ENCODE measurements around the gene LHFPL6. TPM values are rescaled to one million over a fixed set of nuclear protein-coding genes. Genes with fewer than 3 reads are reported as not detected.
A peak's percentile ranks its signal among the peaks of the same experiment; 100 is the strongest.

LHFPL6 gene
- total and polyA plus RNA-seq, 9 donors, result 45.0 to 76.3 (median 59.2) TPM

- 100% methylated on average over 1 of the region's 5 CpGs for WGBS (ENCODE audit: insufficient coverage)
- Histone ChIP-seq H3K4me1 (ENCODE audit: control insufficient read depth, insufficient read depth, low read length) (peaks cover 6% of the 10 kb centered on the region), H3K27me3 (ENCODE audit: control insufficient read depth, insufficient read depth, low read length) (no peaks in the 10 kb centered on the region), H3K36me3 (ENCODE audit: control insufficient read depth, insufficient read depth, low read length) (no peaks in the 10 kb centered on the region), H3K4me3 (ENCODE audit: low read length) (no peak overlapping the region), H3K9me3 (replicated peaks; ENCODE audit: control insufficient read depth, low read depth, low read length) (no peaks in the 10 kb centered on the region), H3K27ac (ENCODE audit: low read length) (no peak overlapping the region)
- no peak for DNase-seq
These were observed 97.8 kb downstream of the LHFPL6 start for GRCh38 chr13:39505151-39505550.

DNA sequence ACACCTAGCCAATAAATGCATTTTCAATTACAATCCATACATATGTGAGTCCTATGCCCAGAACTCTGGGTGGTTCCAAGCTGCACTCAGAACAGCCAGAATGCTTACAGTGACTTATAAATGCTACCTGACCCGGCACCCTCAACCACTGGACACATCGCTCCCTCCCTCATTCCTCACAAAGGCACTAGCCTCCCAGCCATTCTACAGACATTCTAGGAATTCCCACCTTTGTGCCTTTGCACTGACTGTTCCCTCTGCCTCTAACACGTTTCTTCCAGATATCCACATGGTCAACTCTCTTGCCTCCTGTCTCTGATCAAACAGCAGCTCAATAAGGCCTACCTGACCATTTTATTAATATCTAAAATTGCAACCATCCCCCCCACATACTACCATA lies 99.9 kb downstream of the LHFPL6 start:
- WGBS (ENCODE audit: insufficient coverage), result 89% methylated on average over 3 of the region's 3 CpGs
- DNase-seq, result no peak
- Histone ChIP-seq H3K4me1 (ENCODE audit: control insufficient read depth, insufficient read depth, low read length) (peaks cover 15% of the 10 kb centered on the region), H3K4me3 (ENCODE audit: low read length) (no peak overlapping the region), H3K36me3 (ENCODE audit: control insufficient read depth, insufficient read depth, low read length) (no peaks in the 10 kb centered on the region), H3K27me3 (ENCODE audit: control insufficient read depth, insufficient read depth, low read length) (no peaks in the 10 kb centered on the region), H3K27ac (ENCODE audit: low read length) (no peak overlapping the region), H3K9me3 (replicated peaks; ENCODE audit: control insufficient read depth, low read depth, low read length) (no peaks in the 10 kb centered on the region)

DNA sequence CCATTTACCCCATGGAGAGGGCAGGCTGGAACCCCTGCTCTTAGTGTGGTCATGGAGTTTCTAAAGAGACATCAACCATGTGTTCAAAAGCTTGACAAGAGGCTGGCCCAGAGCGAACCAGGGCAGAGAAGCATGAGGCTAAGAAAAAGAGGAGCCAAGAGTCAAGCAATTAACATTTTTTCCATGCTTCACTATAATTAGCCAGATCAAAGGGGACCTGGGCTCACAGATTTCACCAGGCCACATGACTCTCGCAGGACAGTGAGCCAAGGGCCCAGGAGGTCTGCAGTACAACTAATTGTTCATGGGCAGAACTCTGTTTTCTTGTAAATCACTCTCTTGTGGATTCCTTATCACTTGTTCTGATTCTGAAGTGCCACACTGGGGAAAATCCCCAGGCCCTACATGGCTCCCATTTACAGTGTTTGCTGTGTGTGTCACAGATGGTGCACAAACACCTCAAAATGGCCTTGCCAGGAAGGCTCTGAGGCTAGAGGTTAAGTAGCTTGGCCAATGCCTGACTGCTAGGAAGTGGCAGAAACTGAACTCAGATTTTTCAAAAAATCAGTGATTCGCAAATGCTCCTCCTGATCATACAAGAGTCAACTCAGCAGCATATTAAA lies 101.2 kb downstream of the LHFPL6 start:
- WGBS (ENCODE audit: insufficient coverage), result 67% methylated on average over 2 of the region's 3 CpGs
- Histone ChIP-seq H3K9me3 (replicated peaks; ENCODE audit: control insufficient read depth, low read depth, low read length) (no peaks in the 10 kb centered on the region), H3K4me1 (ENCODE audit: control insufficient read depth, insufficient read depth, low read length) (peaks cover 15% of the 10 kb centered on the region), H3K36me3 (ENCODE audit: control insufficient read depth, insufficient read depth, low read length) (no peaks in the 10 kb centered on the region), H3K4me3 (ENCODE audit: low read length) (no peak overlapping the region), H3K27me3 (ENCODE audit: control insufficient read depth, insufficient read depth, low read length) (no peaks in the 10 kb centered on the region), H3K27ac (ENCODE audit: low read length) (no peak overlapping the region)
- DNase-seq, result peak; percentile 25

GRCh38 chr13:39499604-39500003 lies 103.4 kb downstream of the LHFPL6 start:
- H3K27me3 ChIP-seq (ENCODE audit: control insufficient read depth, insufficient read depth, low read length), result no peaks in the 10 kb centered on the region
- H3K27ac ChIP-seq (ENCODE audit: low read length), result no peak overlapping the region
- no peaks in the 10 kb centered on the region for H3K36me3 ChIP-seq (ENCODE audit: control insufficient read depth, insufficient read depth, low read length)
- 44% methylated on average over 3 of the region's 3 CpGs for WGBS (ENCODE audit: insufficient coverage)
- DNase-seq, result peak; percentile 15
- H3K4me3 ChIP-seq (ENCODE audit: low read length), result no peak overlapping the region
- H3K9me3 ChIP-seq (replicated peaks; ENCODE audit: control insufficient read depth, low read depth, low read length), result no peaks in the 10 kb centered on the region
- peaks cover 18% of the 10 kb centered on the region for H3K4me1 ChIP-seq (ENCODE audit: control insufficient read depth, insufficient read depth, low read length)

- H3K27me3 ChIP-seq (ENCODE audit: control insufficient read depth, insufficient read depth, low read length), result no peaks in the 10 kb centered on the region
- no peak overlapping the region for H3K4me3 ChIP-seq (ENCODE audit: low read length)
- WGBS (ENCODE audit: insufficient coverage), result 100% methylated on average over 1 of the region's 9 CpGs
- H3K4me1 ChIP-seq (ENCODE audit: control insufficient read depth, insufficient read depth, low read length), result peaks cover 20% of the 10 kb centered on the region
- DNase-seq, result no peak
- no peak overlapping the region for H3K27ac ChIP-seq (ENCODE audit: low read length)
- no peaks in the 10 kb centered on the region for H3K9me3 ChIP-seq (replicated peaks; ENCODE audit: control insufficient read depth, low read depth, low read length)
- H3K36me3 ChIP-seq (ENCODE audit: control insufficient read depth, insufficient read depth, low read length), result no peaks in the 10 kb centered on the region
These were observed 104.4 kb downstream of the LHFPL6 start for GRCh38 chr13:39498471-39499114.

GRCh38 chr13:39496506-39496905 lies 106.5 kb downstream of the LHFPL6 start:
- Histone ChIP-seq H3K27me3 (ENCODE audit: control insufficient read depth, insufficient read depth, low read length) (no peaks in the 10 kb centered on the region), H3K9me3 (replicated peaks; ENCODE audit: control insufficient read depth, low read depth, low read length) (no peaks in the 10 kb centered on the region), H3K4me1 (ENCODE audit: control insufficient read depth, insufficient read depth, low read length) (peaks cover 14% of the 10 kb centered on the region), H3K36me3 (ENCODE audit: control insufficient read depth, insufficient read depth, low read length) (no peaks in the 10 kb centered on the region), H3K4me3 (ENCODE audit: low read length) (no peak overlapping the region), H3K27ac (ENCODE audit: low read length) (no peak overlapping the region)
- no peak for DNase-seq

GRCh38 chr13:39494633-39495032 lies 108.4 kb downstream of the LHFPL6 start:
- H3K4me1 ChIP-seq (ENCODE audit: control insufficient read depth, insufficient read depth, low read length), result peaks cover 14% of the 10 kb centered on the region
- no peak overlapping the region for H3K4me3 ChIP-seq (ENCODE audit: low read length)
- no peak overlapping the region for H3K27ac ChIP-seq (ENCODE audit: low read length)
- 20% methylated on average over 1 of the region's 3 CpGs for WGBS (ENCODE audit: insufficient coverage)
- H3K27me3 ChIP-seq (ENCODE audit: control insufficient read depth, insufficient read depth, low read length), result no peaks in the 10 kb centered on the region
- DNase-seq, result peak; percentile 16
- H3K9me3 ChIP-seq (replicated peaks; ENCODE audit: control insufficient read depth, low read depth, low read length), result no peaks in the 10 kb centered on the region
- H3K36me3 ChIP-seq (ENCODE audit: control insufficient read depth, insufficient read depth, low read length), result no peaks in the 10 kb centered on the region

GRCh38 chr13:39494006-39494405 lies 109.0 kb downstream of the LHFPL6 start:
- Histone ChIP-seq H3K27me3 (ENCODE audit: control insufficient read depth, insufficient read depth, low read length) (no peaks in the 10 kb centered on the region), H3K36me3 (ENCODE audit: control insufficient read depth, insufficient read depth, low read length) (no peaks in the 10 kb centered on the region), H3K4me1 (ENCODE audit: control insufficient read depth, insufficient read depth, low read length) (peaks cover 10% of the 10 kb centered on the region), H3K4me3 (ENCODE audit: low read length) (no peak overlapping the region), H3K9me3 (replicated peaks; ENCODE audit: control insufficient read depth, low read depth, low read length) (no peaks in the 10 kb centered on the region), H3K27ac (ENCODE audit: low read length) (no peak overlapping the region)
- WGBS (ENCODE audit: insufficient coverage), result no CpG with 5 or more reads among the region's 3 CpGs
- no peak for DNase-seq

DNA sequence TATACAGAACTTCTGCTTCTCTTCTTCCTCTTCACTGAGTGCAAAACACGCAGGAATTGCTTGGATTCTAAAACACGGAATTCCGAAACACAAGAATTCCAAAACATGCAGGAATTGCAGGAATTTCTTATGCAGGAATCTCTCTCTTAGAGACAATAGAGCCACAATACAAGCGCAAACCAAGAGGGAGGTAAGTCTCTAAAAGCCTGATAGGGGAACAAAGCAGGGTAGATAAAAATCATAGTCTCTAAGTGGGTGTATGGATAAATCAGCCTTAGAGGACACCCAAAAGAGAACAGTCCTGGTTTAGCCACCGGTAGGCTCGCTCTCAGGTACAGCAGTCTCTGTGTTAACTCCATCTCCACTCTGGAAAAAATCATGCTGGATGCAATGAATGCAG lies 112.9 kb downstream of the LHFPL6 start:
- H3K27me3 ChIP-seq (ENCODE audit: control insufficient read depth, insufficient read depth, low read length), result no peaks in the 10 kb centered on the region
- H3K4me3 ChIP-seq (ENCODE audit: low read length), result no peak overlapping the region
- no peaks in the 10 kb centered on the region for H3K36me3 ChIP-seq (ENCODE audit: control insufficient read depth, insufficient read depth, low read length)
- peaks cover 2% of the 10 kb centered on the region for H3K4me1 ChIP-seq (ENCODE audit: control insufficient read depth, insufficient read depth, low read length)
- 67% methylated on average over 1 of the region's 6 CpGs for WGBS (ENCODE audit: insufficient coverage)
- H3K9me3 ChIP-seq (replicated peaks; ENCODE audit: control insufficient read depth, low read depth, low read length), result no peaks in the 10 kb centered on the region
- H3K27ac ChIP-seq (ENCODE audit: low read length), result no peak overlapping the region
- no peak for DNase-seq

DNA sequence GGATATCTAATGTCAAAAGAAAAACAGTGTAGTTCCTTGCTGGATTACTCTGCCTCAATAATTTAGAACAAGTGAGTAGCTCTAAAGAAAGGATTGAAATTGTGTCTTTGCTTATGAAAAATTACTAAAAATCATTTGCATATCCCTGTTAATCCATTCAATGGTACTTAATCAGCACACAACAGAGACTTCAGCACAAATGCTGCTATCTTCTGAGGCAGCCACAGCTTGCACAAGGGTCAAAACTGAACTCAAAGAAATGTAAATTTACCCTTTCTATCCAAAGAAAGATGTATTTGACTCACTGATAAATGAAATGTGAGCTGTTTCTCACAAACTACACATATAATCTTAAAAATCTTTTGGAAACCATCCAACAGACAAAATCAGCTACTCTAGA lies 116.2 kb downstream of the LHFPL6 start:
- Histone ChIP-seq H3K4me1 (ENCODE audit: control insufficient read depth, insufficient read depth, low read length) (no peaks in the 10 kb centered on the region), H3K4me3 (ENCODE audit: low read length) (no peak overlapping the region), H3K27me3 (ENCODE audit: control insufficient read depth, insufficient read depth, low read length) (no peaks in the 10 kb centered on the region), H3K36me3 (ENCODE audit: control insufficient read depth, insufficient read depth, low read length) (no peaks in the 10 kb centered on the region), H3K27ac (ENCODE audit: low read length) (no peak overlapping the region), H3K9me3 (replicated peaks; ENCODE audit: control insufficient read depth, low read depth, low read length) (no peaks in the 10 kb centered on the region)
- DNase-seq, result no peak

DNA sequence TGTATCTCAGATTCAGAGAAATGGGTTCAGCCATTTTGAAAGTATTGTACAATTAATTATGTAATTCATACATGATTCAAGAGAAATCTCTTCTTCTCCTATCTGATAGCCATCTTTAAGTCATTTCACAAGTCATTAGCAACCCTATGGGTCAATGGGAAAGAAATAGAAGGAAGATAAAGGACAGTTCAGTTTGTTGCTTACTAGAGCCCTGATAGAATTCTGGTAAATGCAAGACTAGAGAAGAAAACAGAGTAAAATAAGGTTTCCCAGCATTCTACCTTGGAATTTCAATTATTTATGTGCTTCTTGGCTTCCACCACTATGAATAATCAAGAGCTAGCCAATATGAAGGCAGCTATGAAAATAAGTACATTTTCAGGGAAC lies 117.7 kb downstream of the LHFPL6 start:
- Histone ChIP-seq H3K27me3 (ENCODE audit: control insufficient read depth, insufficient read depth, low read length) (no peaks in the 10 kb centered on the region), H3K27ac (ENCODE audit: low read length) (no peak overlapping the region), H3K4me3 (ENCODE audit: low read length) (no peak overlapping the region), H3K9me3 (replicated peaks; ENCODE audit: control insufficient read depth, low read depth, low read length) (no peaks in the 10 kb centered on the region), H3K36me3 (ENCODE audit: control insufficient read depth, insufficient read depth, low read length) (no peaks in the 10 kb centered on the region), H3K4me1 (ENCODE audit: control insufficient read depth, insufficient read depth, low read length) (no peaks in the 10 kb centered on the region)
- no peak for DNase-seq
